Measurements from ENCODE around the gene COMMD4.

DNA sequence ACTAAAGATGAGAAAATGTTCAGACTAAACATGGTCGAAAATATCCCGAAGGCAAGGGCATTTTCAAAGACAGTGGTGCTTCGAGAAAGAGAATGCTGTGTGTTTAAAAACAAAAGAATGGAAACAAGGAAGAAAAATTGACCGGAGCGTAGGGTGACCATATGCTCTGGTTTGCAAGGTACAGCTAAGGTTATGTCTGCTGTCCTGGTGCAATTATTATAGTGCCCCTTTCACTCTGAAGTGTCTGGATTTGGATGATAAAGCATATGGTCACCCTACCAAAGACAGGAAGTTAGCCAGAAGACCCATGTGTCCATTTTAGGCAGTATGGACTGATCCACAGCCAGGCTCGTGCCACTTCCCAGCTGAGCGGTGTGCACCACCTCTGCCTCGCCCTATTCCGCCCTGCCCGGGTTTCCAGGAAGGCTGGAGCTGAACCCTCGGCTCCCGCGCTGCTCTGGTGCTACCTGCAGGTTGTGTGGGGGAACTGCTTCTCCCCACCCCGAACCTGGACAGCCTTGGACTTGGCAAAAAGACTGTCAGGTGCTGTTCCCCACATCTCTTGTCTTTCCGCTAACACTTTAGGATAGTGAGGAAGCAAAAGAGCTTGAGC, 28.0 kb upstream of the COMMD4 start:
- TF ChIP-seq, protein P1, sequence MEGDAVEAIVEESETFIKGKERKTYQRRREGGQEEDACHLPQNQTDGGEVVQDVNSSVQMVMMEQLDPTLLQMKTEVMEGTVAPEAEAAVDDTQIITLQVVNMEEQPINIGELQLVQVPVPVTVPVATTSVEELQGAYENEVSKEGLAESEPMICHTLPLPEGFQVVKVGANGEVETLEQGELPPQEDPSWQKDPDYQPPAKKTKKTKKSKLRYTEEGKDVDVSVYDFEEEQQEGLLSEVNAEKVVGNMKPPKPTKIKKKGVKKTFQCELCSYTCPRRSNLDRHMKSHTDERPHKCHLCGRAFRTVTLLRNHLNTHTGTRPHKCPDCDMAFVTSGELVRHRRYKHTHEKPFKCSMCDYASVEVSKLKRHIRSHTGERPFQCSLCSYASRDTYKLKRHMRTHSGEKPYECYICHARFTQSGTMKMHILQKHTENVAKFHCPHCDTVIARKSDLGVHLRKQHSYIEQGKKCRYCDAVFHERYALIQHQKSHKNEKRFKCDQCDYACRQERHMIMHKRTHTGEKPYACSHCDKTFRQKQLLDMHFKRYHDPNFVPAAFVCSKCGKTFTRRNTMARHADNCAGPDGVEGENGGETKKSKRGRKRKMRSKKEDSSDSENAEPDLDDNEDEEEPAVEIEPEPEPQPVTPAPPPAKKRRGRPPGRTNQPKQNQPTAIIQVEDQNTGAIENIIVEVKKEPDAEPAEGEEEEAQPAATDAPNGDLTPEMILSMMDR (IDR thresholded peaks at IDR 0.05): peak; percentile 32; the same call in 1 of the 2 replicates
- TF ChIP-seq NRF1 (IDR thresholded peaks at IDR 0.05; ENCODE audit: low read depth, low read length) (no peak), CHD2 (IDR thresholded peaks at IDR 0.05; ENCODE audit: low read length, partially characterized antibody) (no peak), YY1 (IDR thresholded peaks at IDR 0.05; ENCODE audit: low read depth) (no peak), SIN3A (IDR thresholded peaks at IDR 0.05; ENCODE audit: borderline replicate concordance, low read depth, low read length) (no peak), EZH2phosphoT487 (IDR thresholded peaks at IDR 0.05; ENCODE audit: borderline replicate concordance, low read depth) (no peak), EP300 (IDR thresholded peaks at IDR 0.05; ENCODE audit: borderline replicate concordance in 1 of 2, low read depth in 1 of 2, low read length in 1 of 2) (no peak), RFX5 (IDR thresholded peaks at IDR 0.05; ENCODE audit: low read length) (no peak), POLR2AphosphoS5 (IDR thresholded peaks at IDR 0.05; ENCODE audit: low read depth, low read length) (no peak), JUND (IDR thresholded peaks at IDR 0.05) (no peak), TAF1 (IDR thresholded peaks at IDR 0.05; ENCODE audit: borderline replicate concordance, low read depth, low read length) (no peak)
- TF ChIP-seq, protein P2, sequence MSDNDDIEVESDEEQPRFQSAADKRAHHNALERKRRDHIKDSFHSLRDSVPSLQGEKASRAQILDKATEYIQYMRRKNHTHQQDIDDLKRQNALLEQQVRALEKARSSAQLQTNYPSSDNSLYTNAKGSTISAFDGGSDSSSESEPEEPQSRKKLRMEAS (IDR thresholded peaks at IDR 0.05; ENCODE audit: low read depth): no peak
- TF ChIP-seq, protein P3, sequence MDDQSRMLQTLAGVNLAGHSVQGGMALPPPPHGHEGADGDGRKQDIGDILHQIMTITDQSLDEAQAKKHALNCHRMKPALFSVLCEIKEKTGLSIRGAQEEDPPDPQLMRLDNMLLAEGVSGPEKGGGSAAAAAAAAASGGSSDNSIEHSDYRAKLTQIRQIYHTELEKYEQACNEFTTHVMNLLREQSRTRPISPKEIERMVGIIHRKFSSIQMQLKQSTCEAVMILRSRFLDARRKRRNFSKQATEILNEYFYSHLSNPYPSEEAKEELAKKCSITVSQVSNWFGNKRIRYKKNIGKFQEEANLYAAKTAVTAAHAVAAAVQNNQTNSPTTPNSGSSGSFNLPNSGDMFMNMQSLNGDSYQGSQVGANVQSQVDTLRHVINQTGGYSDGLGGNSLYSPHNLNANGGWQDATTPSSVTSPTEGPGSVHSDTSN (IDR thresholded peaks at IDR 0.05): no peak

All from SK-N-SH (cell line).